H9 (cell line): ENCODE results near the gene PRRG3. TPM values are rescaled to one million over a fixed set of nuclear protein-coding genes. Genes with fewer than 3 reads are reported as not detected.

Experiments used
- DNase-seq: peaks from one replicate; pipeline ENCODE4 v3.0.0-alpha.2; 2017
- H2AFZ ChIP-seq: one replicate; pipeline ENCODE4 v1.6.1; 2013; ENCODE audit warnings: mild to moderate bottlenecking, low read length, control low read depth, moderate library complexity
- H2AK5ac ChIP-seq: 2 replicates; pipeline ENCODE4 v1.6.1; 2013; ENCODE audit warnings: low read length, control low read depth, mixed read lengths; ENCODE audit not compliant: insufficient read length
- H2BK120ac ChIP-seq: one replicate; pipeline ENCODE4 v1.6.1; 2013; ENCODE audit warnings: low read depth, mild to moderate bottlenecking, low read length, control low read depth, inconsistent platforms; ENCODE audit not compliant: poor library complexity, severe bottlenecking
- H2BK12ac ChIP-seq: 2 replicates; pipeline ENCODE4 v1.6.1; 2013; ENCODE audit warnings: low read length, control low read depth, mixed read lengths, low read depth; ENCODE audit not compliant: insufficient read length
- H2BK15ac ChIP-seq: 2 replicates; pipeline ENCODE4 v1.6.1; 2013; ENCODE audit warnings: low read depth, low read length, control low read depth
- H2BK20ac ChIP-seq: one replicate; pipeline ENCODE4 v1.6.1; 2013; ENCODE audit warnings: low read depth, mild to moderate bottlenecking, low read length, control low read depth, inconsistent platforms; ENCODE audit not compliant: poor library complexity, severe bottlenecking
- H2BK5ac ChIP-seq: 2 replicates; pipeline ENCODE4 v1.6.1; 2013; ENCODE audit warnings: low read length, control low read depth, mixed read lengths; ENCODE audit not compliant: insufficient read length
- H3K14ac ChIP-seq: 2 replicates; pipeline ENCODE4 v1.6.1; 2013; ENCODE audit warnings: low read length, control low read depth; ENCODE audit not compliant: insufficient read depth
- H3K18ac ChIP-seq: 2 replicates; pipeline ENCODE4 v1.6.1; 2013; ENCODE audit warnings: low read depth, mild to moderate bottlenecking, mixed read lengths, low read length, control low read depth; ENCODE audit not compliant: insufficient read length
- H3K23ac ChIP-seq: 2 replicates; pipeline ENCODE4 v1.6.1; 2013; ENCODE audit warnings: low read length, control low read depth, mixed read lengths, low read depth; ENCODE audit not compliant: insufficient read length
- H3K23me2 ChIP-seq: 2 replicates; pipeline ENCODE4 v1.6.1; 2013; ENCODE audit warnings: low read depth, mild to moderate bottlenecking, mixed read lengths, low read length, control low read depth; ENCODE audit not compliant: insufficient read length, poor library complexity, severe bottlenecking
- H3K27ac ChIP-seq: 2 replicates; pipeline ENCODE4 v1.5.1; 2013; ENCODE audit warnings: low read length, control low read depth, mixed read lengths, low read depth; ENCODE audit not compliant: insufficient read length
- H3K27me3 ChIP-seq: 2 replicates; pipeline ENCODE4 v1.6.1; 2013; ENCODE audit warnings: low read length, control low read depth, inconsistent platforms; ENCODE audit not compliant: insufficient read depth
- H3K4ac ChIP-seq: 2 replicates; pipeline ENCODE4 v1.6.1; 2013; ENCODE audit warnings: low read depth, mild to moderate bottlenecking, control low read depth, inconsistent platforms, low read length, moderate library complexity
- H3K4me1 ChIP-seq: 2 replicates; pipeline ENCODE4 v1.6.1; 2013; ENCODE audit warnings: low read length, control low read depth, inconsistent platforms; ENCODE audit not compliant: insufficient read depth
- H3K4me2 ChIP-seq: 2 replicates; pipeline ENCODE4 v1.6.1; 2013; ENCODE audit warnings: low read length, control low read depth, mixed read lengths; ENCODE audit not compliant: insufficient read length, insufficient read depth
- H3K56ac ChIP-seq: 2 replicates; pipeline ENCODE4 v1.6.1; 2013; ENCODE audit warnings: low read depth, mild to moderate bottlenecking, mixed read lengths, low read length, control low read depth; ENCODE audit not compliant: insufficient read length
- H3K79me1 ChIP-seq: 2 replicates; pipeline ENCODE4 v1.6.1; 2013; ENCODE audit warnings: low read depth, mild to moderate bottlenecking, moderate library complexity, low read length, control low read depth, inconsistent platforms; ENCODE audit not compliant: insufficient read depth, poor library complexity, severe bottlenecking
- H3K79me2 ChIP-seq: 2 replicates; pipeline ENCODE4 v1.6.1; 2013; ENCODE audit warnings: low read length, control low read depth, inconsistent platforms; ENCODE audit not compliant: insufficient read depth
- H3K9ac ChIP-seq: 2 replicates; pipeline ENCODE4 v1.6.1; 2013; ENCODE audit warnings: low read length, control low read depth, mixed read lengths; ENCODE audit not compliant: insufficient read length; ENCODE audit errors: extremely low read depth
- H3K9me3 ChIP-seq: one replicate; pipeline ENCODE4 v1.6.1; 2013; ENCODE audit warnings: low read depth, low read length, inconsistent platforms; ENCODE audit not compliant: control insufficient read depth
- H3T11ph ChIP-seq: one replicate; pipeline ENCODE4 v1.6.1; 2013; ENCODE audit warnings: mild to moderate bottlenecking, low read length, control low read depth, inconsistent platforms
- H4K20me1 ChIP-seq: one replicate; pipeline ENCODE4 v1.6.1; 2013; ENCODE audit not compliant: control insufficient read depth, insufficient read length, insufficient read depth
- H4K5ac ChIP-seq: 2 replicates; pipeline ENCODE4 v1.6.1; 2013; ENCODE audit warnings: low read depth, mild to moderate bottlenecking, mixed read lengths, low read length, control low read depth; ENCODE audit not compliant: insufficient read length
- H4K8ac ChIP-seq: replicated peaks from 2 replicates; pipeline ENCODE4 v1.6.1; 2013; ENCODE audit warnings: low read length, control low read depth, mixed read lengths, low read depth; ENCODE audit not compliant: insufficient read length
- H4K91ac ChIP-seq: 2 replicates; pipeline ENCODE4 v1.6.1; 2013; ENCODE audit warnings: low read depth, mild to moderate bottlenecking, moderate library complexity, mixed read lengths, low read length, control low read depth; ENCODE audit not compliant: insufficient read length
- H3K27ac Mint-ChIP-seq, 3 experiments: 2 replicates in 2 of 3; 3 replicates in 1 of 3; pipeline ENCODE4 v1.8.0; 2020 to 2021; ENCODE audit warnings: mixed read lengths in 3 of 3, mild to moderate bottlenecking in 1 of 3, moderate library complexity in 1 of 3
- H3K27me3 Mint-ChIP-seq: 2 replicates; pipeline ENCODE4 v1.8.0; 2021; ENCODE audit warnings: low read depth, mild to moderate bottlenecking, moderate library complexity, mixed read lengths
- H3K36me3 Mint-ChIP-seq, 3 experiments: 2 replicates in 2 of 3; 3 replicates in 1 of 3; pipeline ENCODE4 v1.8.0; 2020 to 2021; ENCODE audit warnings: low read depth in 3 of 3, mixed read lengths in 3 of 3; ENCODE audit not compliant: insufficient read depth in 1 of 3
- H3K4me1 Mint-ChIP-seq, 2 experiments: 2 replicates each; pipeline ENCODE4 v1.8.0; 2020; ENCODE audit warnings: mixed read lengths in 2 of 2
- H3K4me3 Mint-ChIP-seq, 2 experiments: 2 replicates in 1 of 2; 3 replicates in 1 of 2; pipeline ENCODE4 v1.8.0; 2020 to 2021; ENCODE audit warnings: mild to moderate bottlenecking in 2 of 2, mixed read lengths in 2 of 2, moderate library complexity in 1 of 2
- H3K9me3 Mint-ChIP-seq, 2 experiments: 2 replicates in 1 of 2; 3 replicates in 1 of 2; pipeline ENCODE4 v1.8.0; 2020; ENCODE audit warnings: mild to moderate bottlenecking in 2 of 2, mixed read lengths in 2 of 2, moderate library complexity in 1 of 2
- WGBS: extraction: QIAGEN DNeasy Blood & Tissue Kit; methylation state at CpG from one replicate; pipeline ENCODE4 v1.1.7; 2013; ENCODE audit warnings: missing lambda C conversion rate, low lambda C conversion rate, mixed read lengths; ENCODE audit not compliant: insufficient read length; ENCODE audit errors: extremely low coverage; 5-methylcytosine and 5-hydroxymethylcytosine counted together
- total RNA-seq: library from RNA; stranded (reverse); gene quantifications from 2 replicates; pipeline ENCODE4 v1.2.1, GENCODE V29; 2021
- TF ChIP-seq, protein P1 (sequence below): fragments of 200-600 bp; sonication (generic); conservative IDR thresholded peaks from 3 replicates; pipeline ENCODE4 v1.8.0; 2021; ENCODE audit warnings: antibody characterized with exemption, mild to moderate bottlenecking

Gene PRRG3
- total RNA-seq, 1 experiment from 2014 or later: 4.9 TPM

GRCh38 chrX:151735219-151735618 lies 40.0 kb downstream of the PRRG3 start:
- no peak overlapping the region for H3K27ac Mint-ChIP-seq
- H3K27ac ChIP-seq: no peak overlapping the region
- no peaks in the 10 kb centered on the region for H3K23me2 ChIP-seq
- peaks cover 69 to 74% of the 10 kb centered on the region in 2 experiments for H3K9me3 Mint-ChIP-seq
- peaks cover 32% of the 10 kb centered on the region for H3K27me3 Mint-ChIP-seq
- no peaks in the 10 kb centered on the region for H3K4me1 ChIP-seq
- no CpG with 5 or more reads among the region's 2 CpGs for WGBS
- H3K4ac ChIP-seq: no peak overlapping the region
- H2BK20ac ChIP-seq: no peak overlapping the region
- H3K23ac ChIP-seq: no peak overlapping the region
- DNase-seq: no peak
- H3K79me2 ChIP-seq: no peaks in the 10 kb centered on the region
- no peak overlapping the region for H3K56ac ChIP-seq
- H2AFZ ChIP-seq: no peak overlapping the region
- H3K4me3 Mint-ChIP-seq: no peak overlapping the region
- H2AK5ac ChIP-seq: no peak overlapping the region
- H3K36me3 Mint-ChIP-seq: peaks cover 0 to 12% (median 6%) of the 10 kb centered on the region in 3 experiments; a peak in 5 of 7 replicates
- H3K9me3 ChIP-seq: peaks cover 65% of the 10 kb centered on the region
- H3K14ac ChIP-seq: no peak overlapping the region
- H2BK120ac ChIP-seq: no peak overlapping the region
- no peak overlapping the region for H2BK5ac ChIP-seq
- TF ChIP-seq, protein P1, sequence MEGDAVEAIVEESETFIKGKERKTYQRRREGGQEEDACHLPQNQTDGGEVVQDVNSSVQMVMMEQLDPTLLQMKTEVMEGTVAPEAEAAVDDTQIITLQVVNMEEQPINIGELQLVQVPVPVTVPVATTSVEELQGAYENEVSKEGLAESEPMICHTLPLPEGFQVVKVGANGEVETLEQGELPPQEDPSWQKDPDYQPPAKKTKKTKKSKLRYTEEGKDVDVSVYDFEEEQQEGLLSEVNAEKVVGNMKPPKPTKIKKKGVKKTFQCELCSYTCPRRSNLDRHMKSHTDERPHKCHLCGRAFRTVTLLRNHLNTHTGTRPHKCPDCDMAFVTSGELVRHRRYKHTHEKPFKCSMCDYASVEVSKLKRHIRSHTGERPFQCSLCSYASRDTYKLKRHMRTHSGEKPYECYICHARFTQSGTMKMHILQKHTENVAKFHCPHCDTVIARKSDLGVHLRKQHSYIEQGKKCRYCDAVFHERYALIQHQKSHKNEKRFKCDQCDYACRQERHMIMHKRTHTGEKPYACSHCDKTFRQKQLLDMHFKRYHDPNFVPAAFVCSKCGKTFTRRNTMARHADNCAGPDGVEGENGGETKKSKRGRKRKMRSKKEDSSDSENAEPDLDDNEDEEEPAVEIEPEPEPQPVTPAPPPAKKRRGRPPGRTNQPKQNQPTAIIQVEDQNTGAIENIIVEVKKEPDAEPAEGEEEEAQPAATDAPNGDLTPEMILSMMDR: no peak
- no peak overlapping the region for H3T11ph ChIP-seq
- H2BK12ac ChIP-seq: no peak overlapping the region
- H4K5ac ChIP-seq: no peak overlapping the region
- no peaks in the 10 kb centered on the region for H3K4me1 Mint-ChIP-seq
- H4K8ac ChIP-seq: no peak overlapping the region
- H4K20me1 ChIP-seq: no peaks in the 10 kb centered on the region
- H3K79me1 ChIP-seq: no peaks in the 10 kb centered on the region
- H3K9ac ChIP-seq: no peak overlapping the region
- H2BK15ac ChIP-seq: no peak overlapping the region
- no peaks in the 10 kb centered on the region for H3K27me3 ChIP-seq
- H4K91ac ChIP-seq: no peak overlapping the region
- no peak overlapping the region for H3K4me2 ChIP-seq
- H3K18ac ChIP-seq: no peak overlapping the region
